Mesenchymal stem cell (in vitro differentiated cells and primary cell): ENCODE results near the gene SAP130.

Experiments used
- DNase-seq: peaks from one replicate; pipeline ENCODE4 v3.0.0-alpha.2; 2013
- H2AFZ ChIP-seq: one replicate; pipeline ENCODE4 v1.6.1; 2013; ENCODE audit warnings: low read depth, mild to moderate bottlenecking, control low read depth, inconsistent platforms, low read length, moderate library complexity
- H2AK5ac ChIP-seq: 2 replicates; pipeline ENCODE4 v1.6.1; 2013; ENCODE audit warnings: low read length, moderate library complexity, mild to moderate bottlenecking, inconsistent platforms; ENCODE audit not compliant: severe bottlenecking
- H2BK120ac ChIP-seq: one replicate; pipeline ENCODE4 v1.6.1; 2013; ENCODE audit warnings: low read depth, mild to moderate bottlenecking, inconsistent platforms, low read length, moderate library complexity
- H2BK12ac ChIP-seq, 2 experiments: one replicate each; pipeline ENCODE4 v1.6.1; 2013; ENCODE audit warnings: inconsistent platforms in 2 of 2, low read length in 2 of 2, mild to moderate bottlenecking in 2 of 2, moderate library complexity in 2 of 2, control low read depth in 1 of 2
- H2BK15ac ChIP-seq: one replicate; pipeline ENCODE4 v1.6.1; 2013; ENCODE audit warnings: mild to moderate bottlenecking, low read depth, inconsistent platforms; ENCODE audit not compliant: poor library complexity, severe bottlenecking
- H2BK5ac ChIP-seq: 2 replicates; pipeline ENCODE4 v1.6.1; 2013; ENCODE audit warnings: low read depth, mild to moderate bottlenecking, low read length, control low read depth, inconsistent platforms; ENCODE audit not compliant: poor library complexity, severe bottlenecking
- H3K14ac ChIP-seq, 2 experiments: one replicate each; pipeline ENCODE4 v1.6.1; 2013; ENCODE audit warnings: inconsistent platforms in 2 of 2, low read length in 2 of 2, control low read depth in 1 of 2, mild to moderate bottlenecking in 1 of 2, moderate library complexity in 1 of 2
- H3K18ac ChIP-seq, 2 experiments: one replicate each; pipeline ENCODE4 v1.6.1; 2013; ENCODE audit warnings: inconsistent platforms in 2 of 2, low read length in 2 of 2, control low read depth in 1 of 2, low read depth in 1 of 2, mild to moderate bottlenecking in 1 of 2
- H3K23ac ChIP-seq, 2 experiments: one replicate each; pipeline ENCODE4 v1.6.1; 2013; ENCODE audit warnings: inconsistent platforms in 2 of 2, low read length in 2 of 2, mild to moderate bottlenecking in 2 of 2, moderate library complexity in 2 of 2, control low read depth in 1 of 2
- H3K27ac ChIP-seq: 2 replicates; pipeline ENCODE4 v1.5.1; 2013; ENCODE audit warnings: mild to moderate bottlenecking, moderate library complexity, low read length, control low read depth, inconsistent platforms; ENCODE audit not compliant: poor library complexity, severe bottlenecking
- H3K27me3 ChIP-seq, 2 experiments: 2 replicates each; pipeline versions ENCODE4 v1.6.1 to v1.7.0; 2013; ENCODE audit warnings: low read length in 2 of 2, mild to moderate bottlenecking in 2 of 2, moderate library complexity in 2 of 2, control low read depth in 1 of 2, inconsistent platforms in 1 of 2; ENCODE audit not compliant: control insufficient read depth in 1 of 2, insufficient read depth in 1 of 2
- H3K36me3 ChIP-seq, 2 experiments: 2 replicates each; pipeline versions ENCODE4 v1.6.1 to v1.7.0; 2013; ENCODE audit warnings: low read length in 2 of 2, control low read depth in 1 of 2, inconsistent platforms in 1 of 2, low read depth in 1 of 2, mild to moderate bottlenecking in 1 of 2; ENCODE audit not compliant: insufficient read depth in 2 of 2, control insufficient read depth in 1 of 2
- H3K4ac ChIP-seq, 2 experiments: one replicate each; pipeline ENCODE4 v1.6.1; 2013; ENCODE audit warnings: inconsistent platforms in 2 of 2, low read length in 2 of 2, mild to moderate bottlenecking in 2 of 2, moderate library complexity in 2 of 2, control low read depth in 1 of 2, low read depth in 1 of 2
- H3K4me1 ChIP-seq: 2 replicates; pipeline ENCODE4 v1.6.1; 2013; ENCODE audit warnings: low read depth, low read length, control low read depth; ENCODE audit not compliant: control insufficient read depth, insufficient read depth
- H3K4me2 ChIP-seq: 2 replicates; pipeline ENCODE4 v1.6.1; 2013; ENCODE audit warnings: low read length, mild to moderate bottlenecking, inconsistent platforms; ENCODE audit not compliant: poor library complexity, severe bottlenecking
- H3K4me3 ChIP-seq, 2 experiments: 2 replicates each; pipeline versions ENCODE4 v1.5.1 to v1.7.0; 2013; ENCODE audit warnings: low read length in 2 of 2, mild to moderate bottlenecking in 2 of 2, control low read depth in 1 of 2, low read depth in 1 of 2; ENCODE audit not compliant: insufficient read depth in 1 of 2
- H3K79me1 ChIP-seq: replicated peaks from 2 replicates; pipeline ENCODE4 v1.6.1; 2013; ENCODE audit warnings: mild to moderate bottlenecking, control low read depth, low read length, inconsistent platforms; ENCODE audit not compliant: poor library complexity, severe bottlenecking
- H3K9ac ChIP-seq: 2 replicates; pipeline ENCODE4 v1.7.0; 2013; ENCODE audit warnings: mild to moderate bottlenecking, low read length, moderate library complexity
- H3K9me3 ChIP-seq: 2 replicates; pipeline ENCODE4 v1.7.0; 2013; ENCODE audit warnings: mild to moderate bottlenecking, low read length; ENCODE audit not compliant: control insufficient read depth
- H4K8ac ChIP-seq: one replicate; pipeline ENCODE4 v1.6.1; 2013; ENCODE audit warnings: inconsistent platforms, mild to moderate bottlenecking, low read length, moderate library complexity
- H4K91ac ChIP-seq: one replicate; pipeline ENCODE4 v1.6.1; 2013; ENCODE audit warnings: mild to moderate bottlenecking, low read length, inconsistent platforms
- WGBS: methylation state at CpG from one replicate; pipeline ENCODE4 v1.1.7; 2013; ENCODE audit warnings: mixed read lengths; 5-methylcytosine and 5-hydroxymethylcytosine counted together

The SAP130 gene

GRCh38 chr2:128036748-128037607 is 9.1 kb upstream of the SAP130 start:
- H3K9ac ChIP-seq, result no peak overlapping the region
- no peak overlapping the region for H3K18ac ChIP-seq
- no peak overlapping the region for H4K8ac ChIP-seq
- no peak overlapping the region for H3K4ac ChIP-seq
- H2AFZ ChIP-seq, result no peak overlapping the region
- no peak overlapping the region for H4K91ac ChIP-seq
- H3K14ac ChIP-seq, result no peak overlapping the region
- WGBS, result 77% methylated on average over 10 of the region's 10 CpGs
- no peak overlapping the region for H2BK5ac ChIP-seq
- no peak overlapping the region for H3K23ac ChIP-seq
- H2BK120ac ChIP-seq, result no peak overlapping the region
- H2BK15ac ChIP-seq, result no peak overlapping the region
- no peak overlapping the region for H2BK12ac ChIP-seq
- H3K27me3 ChIP-seq, result no peaks in the 10 kb centered on the region
- H3K4me2 ChIP-seq, result no peak overlapping the region
- H3K27ac ChIP-seq, result no peak overlapping the region
- peaks cover 42% of the 10 kb centered on the region for H3K9me3 ChIP-seq
- no peaks in the 10 kb centered on the region for H3K79me1 ChIP-seq
- no peak for DNase-seq
- no peak overlapping the region for H3K4me3 ChIP-seq
- H2AK5ac ChIP-seq, result no peak overlapping the region
- no peaks in the 10 kb centered on the region for H3K4me1 ChIP-seq
- H3K36me3 ChIP-seq, result no peaks in the 10 kb centered on the region

- Histone ChIP-seq H3K14ac (no peak overlapping the region), H3K4me1 (peaks cover 2% of the 10 kb centered on the region), H2BK12ac (no peak overlapping the region), H3K4me3 (no peak overlapping the region), H3K23ac (no peak overlapping the region), H2BK5ac (no peak overlapping the region), H4K8ac (no peak overlapping the region), H3K9me3 (peaks cover 22% of the 10 kb centered on the region), H2AK5ac (no peak overlapping the region), H2AFZ (no peak overlapping the region), H3K18ac (no peak overlapping the region), H3K27me3 (peaks cover 0 to 3% of the 10 kb centered on the region in 2 experiments), H3K4ac (no peak overlapping the region), H3K36me3 (no peaks in the 10 kb centered on the region), H3K79me1 (no peaks in the 10 kb centered on the region), H3K4me2 (no peak overlapping the region), H3K9ac (no peak overlapping the region), H4K91ac (no peak overlapping the region), H3K27ac (no peak overlapping the region), H2BK120ac (no peak overlapping the region), H2BK15ac (no peak overlapping the region)
- 71% methylated on average over 4 of the region's 4 CpGs for WGBS
- DNase-seq, result no peak
Observed at GRCh38 chr2:128032092-128032491, 4.2 kb upstream of the SAP130 start.

- WGBS, result no CpG with 5 or more reads among the region's 1 CpG
- no peak overlapping the region for H3K23ac ChIP-seq
- peaks cover 0 to 3% of the 10 kb centered on the region in 2 experiments for H3K27me3 ChIP-seq
- H4K91ac ChIP-seq, result no peak overlapping the region
- no peak overlapping the region for H2AK5ac ChIP-seq
- H3K14ac ChIP-seq, result no peak overlapping the region
- H2AFZ ChIP-seq, result peak overlapping the region; percentile 98
- H3K4me3 ChIP-seq, result peak overlapping the region; percentile 62 to 88
- H3K36me3 ChIP-seq, result peaks cover 0 to 8% of the 10 kb centered on the region in 2 experiments
- H2BK15ac ChIP-seq, result no peak overlapping the region
- no peak overlapping the region for H3K18ac ChIP-seq
- peak overlapping the region; percentile 100 for H3K4me2 ChIP-seq
- H3K4me1 ChIP-seq, result peaks cover 2% of the 10 kb centered on the region
- H4K8ac ChIP-seq, result no peak overlapping the region
- peaks cover 10% of the 10 kb centered on the region for H3K79me1 ChIP-seq
- H3K9ac ChIP-seq, result peak overlapping the region; percentile 80
- H3K4ac ChIP-seq, result no peak overlapping the region
- H3K9me3 ChIP-seq, result peaks cover 12% of the 10 kb centered on the region
- no peak overlapping the region for H2BK120ac ChIP-seq
- no peak overlapping the region for H2BK5ac ChIP-seq
- H2BK12ac ChIP-seq, result no peak overlapping the region
- no peak overlapping the region for H3K27ac ChIP-seq
- DNase-seq, result peak; percentile 3
Observed at GRCh38 chr2:128028668-128029054, 802 bp upstream of the SAP130 start.

DNA sequence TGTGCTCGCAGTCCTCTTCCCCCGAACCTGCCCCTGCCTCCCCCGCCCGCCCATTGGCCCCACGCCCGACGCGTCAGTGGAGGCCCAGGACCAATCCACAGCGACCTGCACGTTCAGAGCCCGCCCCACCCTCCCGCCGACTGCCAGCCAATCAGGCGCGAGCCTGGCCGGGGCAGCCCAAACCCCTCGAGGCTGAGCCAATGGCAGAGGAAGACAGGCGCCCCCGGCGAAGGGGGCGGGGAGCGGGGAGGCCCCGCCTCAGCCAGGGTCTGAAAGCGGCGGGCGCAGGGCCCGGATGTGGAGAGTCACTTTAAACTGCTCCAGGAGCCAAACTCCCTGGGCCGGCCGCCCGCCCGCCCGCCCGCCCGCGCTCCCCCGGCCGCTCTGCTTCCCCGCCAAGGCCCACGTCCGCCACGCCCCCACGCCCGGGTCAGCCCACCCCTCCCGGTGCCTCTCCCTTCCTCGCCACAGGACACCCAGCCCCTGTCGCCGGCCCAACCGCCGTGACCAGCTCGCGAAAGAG is 520 bp downstream of the SAP130 start:
- Histone ChIP-seq H3K79me1 (peaks cover 15% of the 10 kb centered on the region), H3K27me3 (peaks cover 0 to 3% of the 10 kb centered on the region in 2 experiments), H2BK120ac (peak overlapping the region; percentile 71), H2AK5ac (no peak overlapping the region), H3K4me2 (peak overlapping the region; percentile 1), H4K91ac (peak overlapping the region; percentile 60), H3K27ac (peak overlapping the region; percentile 38), H3K4me1 (peaks cover 2% of the 10 kb centered on the region), H3K14ac (peak overlapping the region in 1 of 2 experiments; percentile 100), H2BK5ac (no peak overlapping the region), H3K4me3 (peak overlapping the region; percentile 88 to 97), H2BK15ac (no peak overlapping the region), H3K23ac (peak overlapping the region in 1 of 2 experiments; percentile 78), H3K36me3 (peaks cover 0 to 10% of the 10 kb centered on the region in 2 experiments), H3K9me3 (peaks cover 6% of the 10 kb centered on the region), H2AFZ (peak overlapping the region; percentile 98), H3K9ac (peak overlapping the region; percentile 96), H3K18ac (peak overlapping the region; percentile 31 to 99), H4K8ac (peak overlapping the region; percentile 71), H3K4ac (peak overlapping the region in 1 of 2 experiments; percentile 96), H2BK12ac (peak overlapping the region in 1 of 2 experiments; percentile 78)
- peak; percentile 99 for DNase-seq
- under 1% methylated on average over 38 of the region's 51 CpGs for WGBS
